Hepatocyte (in vitro differentiated cells): ENCODE results near the gene ATP6V0A1. TPM values are rescaled to one million over a fixed set of nuclear protein-coding genes. Genes with fewer than 3 reads are reported as not detected.

Experiments used
- DNase-seq: peaks from one replicate; pipeline ENCODE4 v3.0.0-alpha.2; 2016; ENCODE audit warnings: low spot score
- H2AFZ ChIP-seq: fragments of 200-600 bp; sonication (generic); 2 replicates; pipeline ENCODE4 v1.6.0; 2016; ENCODE audit warnings: antibody characterized with exemption, mild to moderate bottlenecking
- H3K27ac ChIP-seq: fragments of 200-600 bp; sonication (generic); 2 replicates; pipeline ENCODE4 v1.5.1; 2016; ENCODE audit warnings: mild to moderate bottlenecking
- H3K27me3 ChIP-seq: fragments of 200-600 bp; sonication (generic); 2 replicates; pipeline ENCODE4 v1.6.1; 2016
- H3K36me3 ChIP-seq: fragments of 200-600 bp; sonication (generic); replicated peaks from 2 replicates; pipeline ENCODE4 v1.5.1; 2016; ENCODE audit warnings: low read depth; ENCODE audit not compliant: insufficient read depth
- H3K4me1 ChIP-seq: fragments of 200-600 bp; sonication (generic); 2 replicates; pipeline ENCODE4 v1.5.1; 2016; ENCODE audit warnings: mild to moderate bottlenecking, moderate library complexity; ENCODE audit not compliant: insufficient read depth
- H3K4me2 ChIP-seq: fragments of 200-600 bp; sonication (generic); 2 replicates; pipeline ENCODE4 v1.6.0; 2016
- H3K4me3 ChIP-seq: fragments of 200-600 bp; sonication (generic); 2 replicates; pipeline ENCODE4 v1.5.1; 2016; ENCODE audit warnings: mild to moderate bottlenecking
- H3K79me2 ChIP-seq: fragments of 200-600 bp; sonication (generic); 2 replicates; pipeline ENCODE4 v1.6.0; 2017; ENCODE audit warnings: mild to moderate bottlenecking
- H3K9me2 ChIP-seq: fragments of 200-600 bp; sonication (generic); replicated peaks from 2 replicates; pipeline ENCODE4 v1.6.0; 2017; ENCODE audit warnings: mild to moderate bottlenecking; ENCODE audit not compliant: insufficient read depth
- H3K9me3 ChIP-seq: fragments of 200-600 bp; sonication (generic); 2 replicates; pipeline ENCODE4 v1.5.1; 2016; ENCODE audit warnings: low read depth, mild to moderate bottlenecking
- H4K20me1 ChIP-seq: fragments of 200-600 bp; sonication (generic); 2 replicates; pipeline ENCODE4 v1.6.0; 2016; ENCODE audit warnings: mild to moderate bottlenecking; ENCODE audit not compliant: insufficient read depth, poor library complexity, severe bottlenecking
- EZH2 ChIP-seq: fragments of 200-600 bp; sonication (generic); IDR thresholded peaks from 2 replicates; pipeline ENCODE4 v1.6.1; 2016; ENCODE audit warnings: antibody characterized with exemption, mild to moderate bottlenecking, borderline replicate concordance
- EZH2phosphoT487 ChIP-seq: fragments of 200-600 bp; sonication (generic); IDR thresholded peaks from one replicate; pipeline ENCODE4 v1.6.1; 2018; ENCODE audit warnings: antibody characterized with exemption, mild to moderate bottlenecking, low read depth, moderate library complexity; ENCODE audit not compliant: unreplicated experiment, severe bottlenecking
- WGBS: methylation state at CpG from one replicate; pipeline ENCODE4 v1.1.6; 2016; ENCODE audit warnings: low lambda C conversion rate; ENCODE audit errors: missing lambda C conversion rate; 5-methylcytosine and 5-hydroxymethylcytosine counted together
- polyA plus RNA-seq: library from polyadenylated mRNA; unstranded; fragments of >200 nt; fragmentation: Nextera tagmentation; extraction: Ambion mirVana; gene quantifications from 2 replicates; pipeline ENCODE4 v1.2.1, GENCODE V29; 2016
- total RNA-seq: library from RNA; depleted of rRNA; stranded (reverse); fragments of >200 nt; gene quantifications from 2 replicates; pipeline ENCODE4 v1.2.3, GENCODE V29; 2014
- TF ChIP-seq, protein P1 (sequence below): fragments of 200-600 bp; sonication (generic); IDR thresholded peaks from 2 replicates; pipeline ENCODE4 v1.5.1; 2016; ENCODE audit warnings: antibody characterized with exemption, mild to moderate bottlenecking; ENCODE audit not compliant: poor library complexity

Gene ATP6V0A1
- total and polyA plus RNA-seq, 2 experiments from 2014 or later, result 63.4 to 71.4 TPM

DNA sequence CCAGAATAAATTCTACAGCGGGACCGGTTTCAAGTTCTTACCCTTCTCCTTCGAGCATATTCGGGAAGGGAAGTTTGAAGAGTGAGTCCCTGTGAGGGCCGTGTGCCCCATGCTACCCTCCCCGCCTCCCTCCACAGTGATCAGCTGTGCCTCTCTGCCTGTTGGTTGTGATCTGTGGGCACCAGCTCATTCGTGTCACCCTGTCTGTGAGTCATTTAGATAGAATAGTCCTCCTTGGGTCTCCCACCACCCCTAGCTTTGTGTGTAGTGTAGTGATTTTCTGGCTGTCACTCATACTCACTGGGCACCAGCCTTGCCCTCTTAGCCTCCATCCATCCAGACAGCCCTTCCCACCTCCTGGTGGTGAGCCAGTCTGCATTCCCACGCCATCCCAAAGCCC is 62.4 kb downstream of the ATP6V0A1 start:
- Histone ChIP-seq H3K27ac (peak overlapping the region; percentile 97), H3K9me2 (no peaks in the 10 kb centered on the region), H3K79me2 (no peaks in the 10 kb centered on the region), H3K27me3 (no peaks in the 10 kb centered on the region), H3K36me3 (no peaks in the 10 kb centered on the region), H3K4me3 (no peak overlapping the region), H3K9me3 (no peaks in the 10 kb centered on the region), H2AFZ (no peak overlapping the region), H3K4me1 (peaks cover 53% of the 10 kb centered on the region), H4K20me1 (no peaks in the 10 kb centered on the region), H3K4me2 (peak overlapping the region; percentile 54)
- TF ChIP-seq EZH2 (no peak), EZH2phosphoT487 (no peak)
- TF ChIP-seq, protein P1, sequence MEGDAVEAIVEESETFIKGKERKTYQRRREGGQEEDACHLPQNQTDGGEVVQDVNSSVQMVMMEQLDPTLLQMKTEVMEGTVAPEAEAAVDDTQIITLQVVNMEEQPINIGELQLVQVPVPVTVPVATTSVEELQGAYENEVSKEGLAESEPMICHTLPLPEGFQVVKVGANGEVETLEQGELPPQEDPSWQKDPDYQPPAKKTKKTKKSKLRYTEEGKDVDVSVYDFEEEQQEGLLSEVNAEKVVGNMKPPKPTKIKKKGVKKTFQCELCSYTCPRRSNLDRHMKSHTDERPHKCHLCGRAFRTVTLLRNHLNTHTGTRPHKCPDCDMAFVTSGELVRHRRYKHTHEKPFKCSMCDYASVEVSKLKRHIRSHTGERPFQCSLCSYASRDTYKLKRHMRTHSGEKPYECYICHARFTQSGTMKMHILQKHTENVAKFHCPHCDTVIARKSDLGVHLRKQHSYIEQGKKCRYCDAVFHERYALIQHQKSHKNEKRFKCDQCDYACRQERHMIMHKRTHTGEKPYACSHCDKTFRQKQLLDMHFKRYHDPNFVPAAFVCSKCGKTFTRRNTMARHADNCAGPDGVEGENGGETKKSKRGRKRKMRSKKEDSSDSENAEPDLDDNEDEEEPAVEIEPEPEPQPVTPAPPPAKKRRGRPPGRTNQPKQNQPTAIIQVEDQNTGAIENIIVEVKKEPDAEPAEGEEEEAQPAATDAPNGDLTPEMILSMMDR, result no peak
- 91% methylated on average over 8 of the region's 8 CpGs for WGBS
- no peak for DNase-seq

GRCh38 chr17:42521666-42522262 is 63.1 kb downstream of the ATP6V0A1 start:
- TF ChIP-seq, protein P1, result no peak
- TF ChIP-seq EZH2phosphoT487, result no peak
- TF ChIP-seq EZH2, result no peak
- Histone ChIP-seq H2AFZ (no peak overlapping the region), H3K27ac (peak overlapping the region; percentile 97), H3K4me3 (no peak overlapping the region), H3K79me2 (no peaks in the 10 kb centered on the region), H3K4me1 (peaks cover 49% of the 10 kb centered on the region), H3K27me3 (no peaks in the 10 kb centered on the region), H4K20me1 (no peaks in the 10 kb centered on the region), H3K4me2 (no peak overlapping the region), H3K36me3 (no peaks in the 10 kb centered on the region), H3K9me2 (no peaks in the 10 kb centered on the region), H3K9me3 (no peaks in the 10 kb centered on the region)
- 89% methylated on average over 11 of the region's 11 CpGs for WGBS
- DNase-seq, result no peak

- peaks cover 44% of the 10 kb centered on the region for H3K4me1 ChIP-seq
These were observed 63.6 kb downstream of the ATP6V0A1 start for GRCh38 chr17:42522263-42522790.

More at GRCh38 chr17:42522263-42522790, 63.6 kb downstream of the ATP6V0A1 start:
- no peak for DNase-seq
- TF ChIP-seq, protein P1, result no peak
- TF ChIP-seq EZH2, result no peak
- TF ChIP-seq EZH2phosphoT487, result no peak
- Histone ChIP-seq H3K27ac (peak overlapping the region; percentile 97), H3K9me3 (no peaks in the 10 kb centered on the region), H3K9me2 (no peaks in the 10 kb centered on the region), H3K4me3 (no peak overlapping the region), H3K4me2 (no peak overlapping the region), H4K20me1 (no peaks in the 10 kb centered on the region), H2AFZ (no peak overlapping the region), H3K36me3 (no peaks in the 10 kb centered on the region), H3K79me2 (no peaks in the 10 kb centered on the region), H3K27me3 (no peaks in the 10 kb centered on the region)
- 87% methylated on average over 9 of the region's 9 CpGs for WGBS
